IPS-NIHi7 (cell line): Measurements from ENCODE around the gene LMO1.

Experiments
- DNase-seq: peaks from one replicate; pipeline ENCODE4 v3.0.0; 2012; ENCODE audit warnings: mixed read lengths; ENCODE audit errors: extremely low spot score

LMO1 gene

GRCh38 chr11:8242499-8243280 is 21.0 kb downstream of the LMO1 start:
- peak; percentile 39 for DNase-seq

GRCh38 chr11:8242118-8242475 is 21.6 kb downstream of the LMO1 start:
- DNase-seq, result no peak

- DNase-seq, result no peak
Measured at GRCh38 chr11:8241373-8242117, 22.1 kb downstream of the LMO1 start.

GRCh38 chr11:8239536-8240228 is 24.0 kb downstream of the LMO1 start:
- DNase-seq, result no peak

GRCh38 chr11:8239040-8239439 is 24.6 kb downstream of the LMO1 start:
- no peak for DNase-seq

- DNase-seq, result no peak
Measured at GRCh38 chr11:8237453-8237852, 26.2 kb downstream of the LMO1 start.

- DNase-seq, result no peak
Measured at GRCh38 chr11:8235925-8236324, 27.8 kb downstream of the LMO1 start.

- DNase-seq, result no peak
Measured at GRCh38 chr11:8234910-8235309, 28.8 kb downstream of the LMO1 start.

GRCh38 chr11:8234425-8234821 is 29.3 kb downstream of the LMO1 start:
- DNase-seq, result no peak

GRCh38 chr11:8233691-8234424 is 29.8 kb downstream of the LMO1 start:
- DNase-seq, result peak; percentile 42

GRCh38 chr11:8232849-8233606 is 30.6 kb downstream of the LMO1 start:
- DNase-seq, result no peak

GRCh38 chr11:8232414-8232813 is 31.3 kb downstream of the LMO1 start:
- no peak for DNase-seq

- no peak for DNase-seq
Measured at GRCh38 chr11:8231979-8232378, 31.7 kb downstream of the LMO1 start.

GRCh38 chr11:8230921-8231847 is 32.5 kb downstream of the LMO1 start:
- DNase-seq, result no peak

- DNase-seq, result no peak
Measured at GRCh38 chr11:8230178-8230859, 33.4 kb downstream of the LMO1 start.

GRCh38 chr11:8229299-8230177 is 34.1 kb downstream of the LMO1 start:
- DNase-seq, result no peak

GRCh38 chr11:8228231-8228630 is 35.4 kb downstream of the LMO1 start:
- DNase-seq, result no peak
